HG03439 (cell line): Measurements from ENCODE around the gene SMAD3.

ENCODE experiments used
- ATAC-seq: cut with Tn5 transposase; IDR thresholded peaks from one replicate; pipeline ENCODE4 v1.9.1; 2021; ENCODE audit warnings: mild to moderate bottlenecking, moderate library complexity; ENCODE audit not compliant: unreplicated experiment

The SMAD3 gene

DNA sequence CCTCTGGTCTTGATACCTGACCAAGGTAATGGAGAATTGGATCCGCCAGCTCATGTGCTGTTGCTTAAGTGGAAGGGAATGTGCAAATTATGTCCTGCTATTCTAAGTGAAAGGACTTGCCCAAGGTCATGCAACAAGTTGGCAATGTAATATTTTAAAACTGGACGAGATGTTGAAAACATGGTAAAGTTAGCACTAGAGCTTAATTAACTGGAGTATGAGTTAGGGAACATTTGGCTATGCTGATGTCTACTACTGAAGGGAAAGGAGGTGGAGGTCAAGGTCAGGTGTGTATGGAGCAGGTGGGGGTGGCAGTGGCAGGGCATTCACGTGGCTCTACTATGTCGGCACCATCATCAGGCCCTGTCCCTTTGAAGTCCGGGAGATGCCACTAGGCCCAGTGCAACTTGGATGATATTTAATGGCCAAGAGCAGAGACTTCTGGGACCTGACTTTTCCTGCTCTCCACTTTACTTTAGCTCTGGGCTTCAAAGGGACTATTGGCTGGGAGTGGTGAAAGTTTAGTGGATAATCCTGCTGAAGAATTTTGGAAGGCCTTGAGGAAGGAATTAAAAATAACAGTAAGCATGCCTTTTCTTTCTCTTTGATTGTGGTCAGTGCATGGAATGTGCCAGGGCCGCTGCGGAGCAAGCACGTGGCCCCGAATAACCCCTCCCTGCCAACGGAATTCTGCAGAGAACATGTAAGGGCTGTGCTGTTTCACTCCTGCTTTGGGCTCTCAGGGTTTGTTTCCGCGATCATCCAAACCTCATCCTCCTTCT lies 14.9 kb downstream of the SMAD3 start:
- ATAC-seq: no peak

GRCh38 chr15:67080900-67081431 lies 15.6 kb downstream of the SMAD3 start:
- ATAC-seq: peak; percentile 49

DNA sequence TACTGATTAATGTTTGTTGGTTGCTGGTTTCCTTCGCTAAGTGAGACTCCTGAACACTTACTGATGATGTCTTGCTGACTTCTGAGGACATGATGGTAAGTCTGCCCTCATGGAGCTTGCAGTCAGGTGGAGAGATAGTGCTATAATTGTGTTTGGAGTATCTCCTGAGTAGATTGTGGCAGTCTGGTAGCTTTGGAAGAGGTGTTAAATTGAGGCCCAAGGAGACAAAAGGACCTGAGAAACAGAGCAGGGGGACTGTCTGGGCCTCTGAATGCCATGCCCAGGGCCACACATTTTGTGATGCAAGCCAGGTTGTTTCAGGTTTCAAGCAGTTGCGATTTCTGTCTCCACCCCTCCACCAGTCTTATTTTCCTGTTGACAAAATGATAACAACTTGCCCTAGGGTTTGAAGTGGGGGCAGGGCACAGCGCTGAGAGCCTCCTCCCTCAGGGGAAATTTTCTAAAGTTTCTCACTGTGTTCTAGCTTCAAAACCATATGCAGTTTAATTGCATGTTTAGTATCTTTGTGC lies 16.7 kb downstream of the SMAD3 start:
- ATAC-seq: no peak

DNA sequence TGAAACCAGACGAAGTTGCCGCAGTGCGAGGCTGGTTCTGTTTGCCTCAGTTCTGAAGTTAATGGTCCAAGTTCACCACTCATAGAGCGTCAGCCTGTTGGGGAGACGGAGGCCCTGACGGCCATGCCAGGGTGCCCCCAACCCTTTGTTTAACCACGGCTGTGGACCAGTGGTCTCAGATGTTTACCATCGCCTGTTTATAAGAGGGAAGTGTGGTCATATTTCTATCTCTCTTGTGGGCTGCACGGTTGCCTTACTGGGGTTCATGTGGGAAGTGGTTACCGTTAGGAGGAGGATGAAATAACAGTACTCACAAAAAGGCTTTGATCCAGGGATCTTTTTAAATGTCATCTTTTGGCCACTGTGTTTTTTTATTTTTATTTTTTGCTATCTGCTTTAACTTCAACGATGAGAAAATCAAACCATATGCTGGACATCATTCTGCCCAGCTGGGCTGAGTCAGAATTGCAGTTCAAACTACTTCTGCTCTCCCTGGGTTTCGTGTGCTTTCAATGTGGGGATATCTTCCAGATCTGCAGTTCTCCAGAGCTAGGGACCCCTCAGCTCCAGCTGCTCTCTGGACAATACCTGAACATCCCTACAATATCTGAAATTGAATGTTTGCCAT lies 17.8 kb downstream of the SMAD3 start:
- no peak for ATAC-seq

DNA sequence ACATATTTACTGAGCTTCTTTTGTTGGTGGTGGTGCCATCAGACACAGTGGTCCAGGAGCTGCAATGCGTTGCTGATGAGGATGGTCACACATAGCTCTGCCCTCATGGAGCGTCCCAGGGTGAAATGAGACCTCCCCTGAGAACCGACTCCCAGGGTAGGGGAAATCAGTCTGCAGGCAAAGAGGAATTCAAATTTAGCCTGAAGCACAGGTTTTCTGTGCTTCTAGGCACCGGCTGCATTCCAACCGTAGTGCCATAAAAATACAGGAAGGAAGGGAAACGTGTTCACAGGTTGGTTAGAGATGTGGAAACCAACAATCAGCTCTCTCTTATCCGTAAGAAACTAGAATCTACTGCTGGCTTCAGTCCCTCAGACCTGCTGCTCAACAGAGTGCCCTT lies 19.2 kb downstream of the SMAD3 start:
- ATAC-seq: no peak

- ATAC-seq: peak; percentile 24
Observed at GRCh38 chr15:67085237-67085817, 19.9 kb downstream of the SMAD3 start.

DNA sequence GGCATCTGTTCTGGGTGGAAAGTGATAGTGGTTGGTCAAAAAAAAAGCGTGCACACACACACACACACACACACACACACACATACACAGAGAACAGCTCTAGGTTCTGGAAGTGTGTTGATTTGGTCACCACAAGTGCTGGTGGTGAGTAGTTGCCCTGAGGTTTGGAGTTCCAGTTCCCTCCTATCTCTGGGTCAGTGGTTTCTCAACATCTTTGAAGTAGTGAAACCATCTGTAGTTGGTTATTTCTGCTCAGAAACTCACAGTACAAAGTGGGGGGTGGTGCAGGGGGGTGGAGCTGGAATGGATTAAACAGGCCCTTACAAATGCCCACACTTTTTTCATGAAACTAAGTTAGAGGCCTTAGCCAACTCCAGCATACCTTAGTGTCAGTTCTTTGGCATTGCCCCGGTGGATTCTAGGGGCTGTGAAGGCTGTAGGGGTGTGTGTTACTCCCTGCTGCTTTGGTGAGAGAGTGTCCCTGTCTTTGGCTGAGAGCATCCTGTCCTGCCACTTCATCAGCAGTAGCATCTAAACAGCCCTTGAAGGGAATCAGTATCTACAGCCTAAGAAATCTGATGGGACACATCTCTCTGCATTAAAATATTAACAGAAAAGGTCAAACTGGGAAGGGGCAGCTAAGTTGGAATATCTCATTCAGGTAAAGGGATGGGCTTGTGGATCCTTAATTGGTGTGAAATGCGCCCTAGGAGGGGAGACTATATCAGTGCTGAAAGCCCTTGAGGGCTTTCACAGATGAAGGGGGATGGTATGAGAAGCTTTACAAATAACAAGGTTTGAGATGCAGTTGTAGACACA lies 20.6 kb downstream of the SMAD3 start:
- ATAC-seq: peak; percentile 36

DNA sequence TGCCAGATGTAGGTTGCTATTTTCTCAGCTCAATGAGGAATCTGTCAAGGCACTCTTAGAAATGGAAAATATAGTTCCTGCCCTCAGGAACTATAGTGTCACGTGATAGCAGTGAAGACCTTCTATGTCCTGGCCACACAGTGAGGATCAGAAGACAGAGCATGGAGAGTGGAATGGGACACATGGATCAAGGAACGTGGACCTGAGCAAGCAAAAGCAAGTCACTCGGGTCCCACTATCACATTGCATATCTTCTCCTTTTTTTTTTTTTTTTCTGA lies 21.2 kb downstream of the SMAD3 start:
- no peak for ATAC-seq

DNA sequence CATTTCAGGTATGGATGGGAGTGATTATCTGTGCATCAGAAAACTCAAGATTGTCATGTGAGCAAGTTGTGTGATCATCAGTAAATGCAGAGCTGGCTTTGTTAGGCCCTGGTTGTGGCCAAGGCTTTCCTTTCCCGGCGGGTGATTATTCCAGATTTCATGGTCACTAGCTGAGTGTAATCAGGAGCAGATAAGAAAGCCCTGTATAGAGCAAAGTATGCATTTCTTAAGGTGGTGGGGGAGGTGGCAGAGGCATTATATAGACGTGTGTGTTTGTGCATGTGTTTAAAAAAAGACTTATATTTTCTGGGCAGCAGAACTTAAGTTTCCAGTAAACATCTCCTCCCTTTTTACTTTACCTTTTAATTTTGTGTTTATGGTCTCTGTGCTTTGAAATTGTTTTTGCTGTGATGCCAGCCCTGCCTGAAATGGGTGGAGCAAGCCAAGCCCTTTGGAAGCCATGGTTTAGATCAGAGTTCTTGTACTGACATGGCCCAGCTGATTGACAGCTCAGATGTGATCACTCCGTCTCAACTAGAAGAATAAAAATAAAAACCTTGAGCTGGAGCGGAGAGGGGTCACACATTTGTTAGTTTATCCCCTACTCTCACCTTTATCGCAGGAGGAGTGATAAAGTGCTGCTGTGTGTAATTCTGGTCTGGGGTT lies 22.2 kb downstream of the SMAD3 start:
- no peak for ATAC-seq

- no peak for ATAC-seq
Observed at GRCh38 chr15:67089217-67090193, 24.1 kb downstream of the SMAD3 start.

GRCh38 chr15:67090297-67091070 lies 25.1 kb downstream of the SMAD3 start:
- ATAC-seq: no peak

- ATAC-seq: peak; percentile 67
Observed at GRCh38 chr15:67091071-67091979, 25.9 kb downstream of the SMAD3 start.

- no peak for ATAC-seq
Observed at GRCh38 chr15:67091980-67092677, 26.7 kb downstream of the SMAD3 start.

DNA sequence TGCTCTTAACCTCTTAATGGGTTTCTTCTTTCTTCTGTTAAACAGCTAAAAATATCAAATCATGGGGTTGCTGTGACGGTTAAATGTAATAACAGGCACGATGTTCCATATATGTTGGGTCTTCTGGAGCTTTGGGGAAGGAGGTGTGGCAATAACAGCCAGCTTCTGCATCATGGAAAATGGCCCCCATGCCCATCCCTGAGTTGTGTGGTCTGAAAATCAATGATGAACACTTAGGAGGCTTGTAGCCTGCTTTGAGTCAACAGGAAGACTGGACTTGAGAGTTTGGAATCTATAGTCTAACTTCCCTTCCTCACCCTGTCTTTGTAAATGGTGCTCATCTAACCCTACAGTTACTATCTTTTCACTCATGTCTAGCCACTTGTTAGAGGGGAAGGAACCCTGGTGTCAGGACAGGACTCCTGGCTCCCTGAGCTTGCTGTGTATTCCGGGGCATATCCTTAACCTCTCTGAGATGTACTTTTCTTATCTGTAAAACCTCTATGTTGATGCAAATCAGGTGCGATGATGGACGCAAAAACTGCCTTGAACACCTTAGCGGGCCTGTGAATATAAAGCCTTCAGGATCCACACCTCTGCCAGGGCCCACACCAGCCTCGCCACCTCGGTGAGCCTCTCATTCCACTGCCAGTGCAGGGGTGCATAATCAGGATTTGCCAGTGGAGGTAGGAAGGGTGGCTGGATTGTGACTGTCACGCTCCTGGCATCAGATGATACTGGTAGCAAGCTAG lies 27.5 kb downstream of the SMAD3 start:
- ATAC-seq: no peak

DNA sequence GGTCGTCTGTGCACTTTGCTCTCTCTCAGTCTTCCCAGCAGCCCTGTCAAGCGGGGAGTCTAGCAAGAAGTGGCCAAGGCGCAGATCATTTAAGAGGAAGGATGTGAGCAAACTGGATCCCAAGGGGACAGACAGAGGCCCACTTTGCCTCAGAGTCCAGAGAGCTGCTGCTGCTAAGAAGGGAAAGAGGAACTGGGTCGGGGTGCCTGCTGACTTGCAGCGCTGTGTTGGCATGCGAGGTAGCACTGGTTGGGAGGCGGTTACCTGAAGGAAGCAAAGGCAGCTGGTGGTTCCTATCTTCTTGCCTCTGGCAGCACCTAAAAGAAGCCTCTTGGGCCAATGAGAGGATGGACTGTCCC lies 28.1 kb downstream of the SMAD3 start:
- ATAC-seq: no peak
